ENCODE measurements around the gene KNCN. TPM values are rescaled to one million over a fixed set of nuclear protein-coding genes. Genes with fewer than 3 reads are reported as not detected.

The KNCN gene
- total and polyA plus RNA-seq, 8 donors: not detected

- 78% methylated on average over 5 of the region's 5 CpGs for WGBS, 2 donors
- no peak for FAIRE-seq
Measured at GRCh38 chr1:46508757-46509156, 42.7 kb downstream of the KNCN start.

GRCh38 chr1:46506470-46507219 is 44.8 kb downstream of the KNCN start:
- 80 to 81% methylated on average over 15 to 17 of the region's 17 CpGs for WGBS, 2 donors
- intact Hi-C loops (cut with DNase I): no loop called here
- Histone ChIP-seq H3K4me3 (no peak overlapping the region), H3K36me3 (no peaks in the 10 kb centered on the region), H3K27me3 (no peaks in the 10 kb centered on the region), H3K4me1 (no peaks in the 10 kb centered on the region), H3K9me3 (no peaks in the 10 kb centered on the region), H3K27ac (no peak overlapping the region)
- DNase-seq (peak in 1 of 6 donors; percentile 43), ATAC-seq (no peak), FAIRE-seq (no peak)
- TF ChIP-seq, protein P1, sequence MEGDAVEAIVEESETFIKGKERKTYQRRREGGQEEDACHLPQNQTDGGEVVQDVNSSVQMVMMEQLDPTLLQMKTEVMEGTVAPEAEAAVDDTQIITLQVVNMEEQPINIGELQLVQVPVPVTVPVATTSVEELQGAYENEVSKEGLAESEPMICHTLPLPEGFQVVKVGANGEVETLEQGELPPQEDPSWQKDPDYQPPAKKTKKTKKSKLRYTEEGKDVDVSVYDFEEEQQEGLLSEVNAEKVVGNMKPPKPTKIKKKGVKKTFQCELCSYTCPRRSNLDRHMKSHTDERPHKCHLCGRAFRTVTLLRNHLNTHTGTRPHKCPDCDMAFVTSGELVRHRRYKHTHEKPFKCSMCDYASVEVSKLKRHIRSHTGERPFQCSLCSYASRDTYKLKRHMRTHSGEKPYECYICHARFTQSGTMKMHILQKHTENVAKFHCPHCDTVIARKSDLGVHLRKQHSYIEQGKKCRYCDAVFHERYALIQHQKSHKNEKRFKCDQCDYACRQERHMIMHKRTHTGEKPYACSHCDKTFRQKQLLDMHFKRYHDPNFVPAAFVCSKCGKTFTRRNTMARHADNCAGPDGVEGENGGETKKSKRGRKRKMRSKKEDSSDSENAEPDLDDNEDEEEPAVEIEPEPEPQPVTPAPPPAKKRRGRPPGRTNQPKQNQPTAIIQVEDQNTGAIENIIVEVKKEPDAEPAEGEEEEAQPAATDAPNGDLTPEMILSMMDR (IDR thresholded peaks at IDR 0.05): no peak

More at GRCh38 chr1:46508757-46509156, 42.7 kb downstream of the KNCN start:
- no peaks in the 10 kb centered on the region for H3K9me3 ChIP-seq
- H3K27ac ChIP-seq: no peak overlapping the region
- TF ChIP-seq, protein P1 (IDR thresholded peaks at IDR 0.05): no peak
- no peaks in the 10 kb centered on the region for H3K27me3 ChIP-seq
- DNase-seq (peak in 1 of 6 donors; percentile 16), ATAC-seq (no peak)
- H3K36me3 ChIP-seq: no peaks in the 10 kb centered on the region
- intact Hi-C loops (cut with DNase I): no loop called here
- no peak overlapping the region for H3K4me3 ChIP-seq
- no peaks in the 10 kb centered on the region for H3K4me1 ChIP-seq

DNA sequence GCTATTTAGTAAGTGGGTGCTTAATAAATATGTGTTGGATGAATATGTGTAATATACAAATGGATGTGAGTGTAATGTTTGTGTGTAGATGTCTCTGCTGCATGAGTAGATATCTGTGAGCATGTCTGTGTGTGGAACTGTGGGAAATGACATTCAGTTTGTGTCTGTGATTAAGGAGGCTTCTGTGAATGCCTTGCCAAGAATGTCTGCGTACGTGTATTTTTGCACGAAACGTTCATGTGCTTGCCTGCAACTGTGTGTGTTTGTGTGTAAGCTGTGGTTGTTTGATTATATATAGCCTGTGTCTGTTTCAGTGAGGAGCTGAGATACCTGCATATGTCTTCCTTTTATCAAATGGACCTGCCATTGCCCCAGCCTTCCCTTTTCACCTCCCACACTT is 48.0 kb downstream of the KNCN start:
- TF ChIP-seq, protein P1 (IDR thresholded peaks at IDR 0.05): no peak
- Histone ChIP-seq H3K9me3 (no peaks in the 10 kb centered on the region), H3K27me3 (no peaks in the 10 kb centered on the region), H3K4me3 (no peak overlapping the region), H3K27ac (no peak overlapping the region), H3K36me3 (no peaks in the 10 kb centered on the region), H3K4me1 (no peaks in the 10 kb centered on the region)
- intact Hi-C loops (cut with DNase I): no loop called here
- DNase-seq (no peak), FAIRE-seq (no peak), ATAC-seq (no peak)
- 75 to 77% methylated on average over 4 of the region's 4 CpGs for WGBS, 2 donors

GRCh38 chr1:46501528-46501927 is 49.9 kb downstream of the KNCN start:
- H3K4me3 ChIP-seq: no peak overlapping the region
- no peak for ATAC-seq
- no peaks in the 10 kb centered on the region for H3K27me3 ChIP-seq
- H3K4me1 ChIP-seq: no peaks in the 10 kb centered on the region
- 91 to 98% methylated on average over 3 of the region's 3 CpGs for WGBS, 2 donors
- TF ChIP-seq, protein P1 (IDR thresholded peaks at IDR 0.05): no peak
- no peak for DNase-seq
- H3K36me3 ChIP-seq: no peaks in the 10 kb centered on the region
- FAIRE-seq: no peak
- intact Hi-C loops (cut with DNase I): no loop called here
- H3K9me3 ChIP-seq: no peaks in the 10 kb centered on the region
- no peak overlapping the region for H3K27ac ChIP-seq

GRCh38 chr1:46497665-46498064 is 53.8 kb downstream of the KNCN start:
- ATAC-seq (no peak), DNase-seq (peak in 1 of 6 donors; percentile 24), FAIRE-seq (no peak)
- Histone ChIP-seq H3K27ac (no peak overlapping the region), H3K9me3 (no peaks in the 10 kb centered on the region), H3K4me1 (no peaks in the 10 kb centered on the region), H3K27me3 (peaks cover 0 to 6% (median 0%) of the 10 kb centered on the region in 4 donors), H3K36me3 (no peaks in the 10 kb centered on the region), H3K4me3 (no peak overlapping the region)
- TF ChIP-seq, protein P1 (IDR thresholded peaks at IDR 0.05): no peak
- 77 to 87% methylated on average over 19 of the region's 19 CpGs for WGBS, 2 donors
- intact Hi-C loops (cut with DNase I): no loop called here

All from pancreas (tissue), 10 donors.